ENCODE data around the gene ANGPTL3. TPM values are rescaled to one million over a fixed set of nuclear protein-coding genes. Genes with fewer than 3 reads are reported as not detected.
"Not testable (repeated sequence)": the region's sequence is repeated elsewhere in the genome, so short reads cannot be mapped to it uniquely, and the experiment has no call there.

ANGPTL3 gene, protein sequence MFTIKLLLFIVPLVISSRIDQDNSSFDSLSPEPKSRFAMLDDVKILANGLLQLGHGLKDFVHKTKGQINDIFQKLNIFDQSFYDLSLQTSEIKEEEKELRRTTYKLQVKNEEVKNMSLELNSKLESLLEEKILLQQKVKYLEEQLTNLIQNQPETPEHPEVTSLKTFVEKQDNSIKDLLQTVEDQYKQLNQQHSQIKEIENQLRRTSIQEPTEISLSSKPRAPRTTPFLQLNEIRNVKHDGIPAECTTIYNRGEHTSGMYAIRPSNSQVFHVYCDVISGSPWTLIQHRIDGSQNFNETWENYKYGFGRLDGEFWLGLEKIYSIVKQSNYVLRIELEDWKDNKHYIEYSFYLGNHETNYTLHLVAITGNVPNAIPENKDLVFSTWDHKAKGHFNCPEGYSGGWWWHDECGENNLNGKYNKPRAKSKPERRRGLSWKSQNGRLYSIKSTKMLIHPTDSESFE
- not detected for polyA plus RNA-seq (2013, experiment 1 of 2)
- polyA plus RNA-seq (2013, experiment 2 of 2) = not detected

DNA sequence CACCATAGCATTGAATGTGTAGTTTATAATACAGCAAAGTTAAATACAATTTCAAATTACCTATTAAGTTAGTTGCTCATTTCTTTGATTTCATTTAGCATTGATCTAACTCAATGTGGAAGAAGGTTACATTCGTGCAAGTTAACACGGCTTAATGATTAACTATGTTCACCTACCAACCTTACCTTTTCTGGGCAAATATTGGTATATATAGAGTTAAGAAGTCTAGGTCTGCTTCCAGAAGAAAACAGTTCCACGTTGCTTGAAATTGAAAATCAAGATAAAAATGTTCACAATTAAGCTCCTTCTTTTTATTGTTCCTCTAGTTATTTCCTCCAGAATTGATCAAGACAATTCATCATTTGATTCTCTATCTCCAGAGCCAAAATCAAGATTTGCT, at the start of gene ANGPTL3:
ANGPTL3 (plus strand) TSS at position 240 of the 400 bp plus-strand sequence; CDS start at position 287, 47 bp downstream.
- no peaks in the 10 kb centered on the region for H3K4me1 ChIP-seq (ENCODE audit: control insufficient read depth, insufficient read depth, low read length, poor library complexity, severe bottlenecking)
- H3K27ac ChIP-seq (ENCODE audit: low read depth, low read length, severe bottlenecking) = no peak within 1 kb of the TSS
- H3K36me3 ChIP-seq (ENCODE audit: control insufficient read depth, insufficient read depth, low read length) = peaks cover 3% of the 10 kb centered on the region
- H3K9me3 ChIP-seq (ENCODE audit: control insufficient read depth, low read length) = no peaks in the 10 kb centered on the region
- H3K4me3 ChIP-seq (ENCODE audit: extremely low read depth, insufficient read depth, low read length, poor library complexity, severe bottlenecking) = no peak within 1 kb of the TSS
- no CpG with 5 or more reads among the region's 3 CpGs for whole genome bisulfite sequencing, 2 experiments (ENCODE audit: insufficient coverage in 2 of 2)

- H3K4me3 ChIP-seq (ENCODE audit: extremely low read depth, insufficient read depth, low read length, poor library complexity, severe bottlenecking) = no peak overlapping the region
- peaks cover 19% of the 10 kb centered on the region for H3K36me3 ChIP-seq (ENCODE audit: control insufficient read depth, insufficient read depth, low read length)
- H3K27ac ChIP-seq (ENCODE audit: low read depth, low read length, severe bottlenecking) = no peak overlapping the region
- H3K9me3 ChIP-seq (ENCODE audit: control insufficient read depth, low read length) = no peaks in the 10 kb centered on the region
- H3K4me1 ChIP-seq (ENCODE audit: control insufficient read depth, insufficient read depth, low read length, poor library complexity, severe bottlenecking) = no peaks in the 10 kb centered on the region
- WGBS, 2 experiments (ENCODE audit: insufficient coverage in 2 of 2) = no CpG with 5 or more reads among the region's 2 CpGs
Measured at GRCh38 chr1:62561306-62561705, 36.0 kb upstream of the ANGPTL3 start.

GRCh38 chr1:62567182-62567581, 30.1 kb upstream of the ANGPTL3 start:
- H3K4me3 ChIP-seq (ENCODE audit: extremely low read depth, insufficient read depth, low read length, poor library complexity, severe bottlenecking); H3K4me1 ChIP-seq (ENCODE audit: control insufficient read depth, insufficient read depth, low read length, poor library complexity, severe bottlenecking); H3K27ac ChIP-seq (ENCODE audit: low read depth, low read length, severe bottlenecking); H3K36me3 ChIP-seq (ENCODE audit: control insufficient read depth, insufficient read depth, low read length); H3K9me3 ChIP-seq (ENCODE audit: control insufficient read depth, low read length): not testable (repeated sequence)
- no CpG with 5 or more reads among the region's 1 CpG for WGBS, 2 experiments (ENCODE audit: insufficient coverage in 2 of 2)

GRCh38 chr1:62567926-62568325, 29.4 kb upstream of the ANGPTL3 start:
- not testable (repeated sequence) for H3K4me1 ChIP-seq (ENCODE audit: control insufficient read depth, insufficient read depth, low read length, poor library complexity, severe bottlenecking); H3K9me3 ChIP-seq (ENCODE audit: control insufficient read depth, low read length); H3K27ac ChIP-seq (ENCODE audit: low read depth, low read length, severe bottlenecking); H3K4me3 ChIP-seq (ENCODE audit: extremely low read depth, insufficient read depth, low read length, poor library complexity, severe bottlenecking)
- H3K36me3 ChIP-seq (ENCODE audit: control insufficient read depth, insufficient read depth, low read length) = peaks cover 11% of the 10 kb centered on the region
- no CpG with 5 or more reads among the region's 1 CpG for WGBS, 2 experiments (ENCODE audit: insufficient coverage in 2 of 2)

DNA sequence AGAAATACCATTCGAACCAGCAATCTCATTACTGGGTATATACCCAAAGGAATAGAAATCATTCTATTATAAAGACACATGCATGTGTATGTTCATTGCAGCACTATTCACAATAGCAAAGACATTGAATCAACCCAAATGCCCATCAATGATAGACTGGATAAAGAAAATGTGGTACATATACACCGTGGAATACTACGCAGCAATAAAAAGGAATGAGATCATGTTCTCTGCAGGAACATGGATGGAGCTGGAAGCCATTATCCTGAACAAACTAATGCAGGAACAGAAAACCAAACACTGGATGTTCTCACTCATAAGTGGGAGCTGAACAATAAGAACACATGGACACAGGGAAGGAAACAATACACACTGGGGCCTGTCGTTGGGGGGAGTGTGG, 25.8 kb upstream of the ANGPTL3 start:
- H3K9me3 ChIP-seq (ENCODE audit: control insufficient read depth, low read length); H3K4me3 ChIP-seq (ENCODE audit: extremely low read depth, insufficient read depth, low read length, poor library complexity, severe bottlenecking); H3K27ac ChIP-seq (ENCODE audit: low read depth, low read length, severe bottlenecking); H3K4me1 ChIP-seq (ENCODE audit: control insufficient read depth, insufficient read depth, low read length, poor library complexity, severe bottlenecking): not testable (repeated sequence)
- 100% methylated on average over 2 of the region's 4 CpGs for WGBS, 2 experiments (ENCODE audit: insufficient coverage in 2 of 2)
- peaks cover 24% of the 10 kb centered on the region for H3K36me3 ChIP-seq (ENCODE audit: control insufficient read depth, insufficient read depth, low read length)

GRCh38 chr1:62572476-62572875, 24.8 kb upstream of the ANGPTL3 start:
- Histone ChIP-seq H3K4me3 (ENCODE audit: extremely low read depth, insufficient read depth, low read length, poor library complexity, severe bottlenecking) (no peak overlapping the region), H3K27ac (ENCODE audit: low read depth, low read length, severe bottlenecking) (no peak overlapping the region), H3K4me1 (ENCODE audit: control insufficient read depth, insufficient read depth, low read length, poor library complexity, severe bottlenecking) (no peaks in the 10 kb centered on the region), H3K36me3 (ENCODE audit: control insufficient read depth, insufficient read depth, low read length) (peaks cover 27% of the 10 kb centered on the region), H3K9me3 (ENCODE audit: control insufficient read depth, low read length) (no peaks in the 10 kb centered on the region)

DNA sequence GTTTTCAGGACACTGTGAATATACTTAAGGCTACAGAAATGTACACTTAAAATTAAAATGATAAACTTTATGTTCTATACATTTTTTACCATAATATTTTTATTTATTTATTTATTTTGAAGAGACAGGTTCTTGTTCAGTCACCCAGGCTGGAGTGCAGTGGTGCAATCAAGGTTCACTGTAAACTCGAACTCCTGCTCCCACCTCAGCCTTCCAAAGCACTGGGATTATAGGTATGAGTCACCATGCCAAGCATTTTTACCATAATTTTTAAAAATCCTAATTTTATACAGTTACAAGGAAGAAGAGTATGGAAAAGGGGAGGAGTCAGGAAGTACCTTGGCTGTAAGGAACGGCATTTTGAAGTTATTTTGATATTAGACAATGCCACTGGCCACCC, 23.6 kb upstream of the ANGPTL3 start:
- Histone ChIP-seq H3K27ac (ENCODE audit: low read depth, low read length, severe bottlenecking) (no peak overlapping the region), H3K36me3 (ENCODE audit: control insufficient read depth, insufficient read depth, low read length) (peaks cover 27% of the 10 kb centered on the region), H3K4me3 (ENCODE audit: extremely low read depth, insufficient read depth, low read length, poor library complexity, severe bottlenecking) (no peak overlapping the region), H3K9me3 (ENCODE audit: control insufficient read depth, low read length) (no peaks in the 10 kb centered on the region), H3K4me1 (ENCODE audit: control insufficient read depth, insufficient read depth, low read length, poor library complexity, severe bottlenecking) (no peaks in the 10 kb centered on the region)
- WGBS, 2 experiments (ENCODE audit: insufficient coverage in 2 of 2) = 0 to 100% methylated on average over 1 of the region's 2 CpGs

- no peak overlapping the region for H3K4me3 ChIP-seq (ENCODE audit: extremely low read depth, insufficient read depth, low read length, poor library complexity, severe bottlenecking)
- no peak overlapping the region for H3K27ac ChIP-seq (ENCODE audit: low read depth, low read length, severe bottlenecking)
- H3K36me3 ChIP-seq (ENCODE audit: control insufficient read depth, insufficient read depth, low read length) = peaks cover 6% of the 10 kb centered on the region
- WGBS, 2 experiments (ENCODE audit: insufficient coverage in 2 of 2) = no CpG with 5 or more reads among the region's 1 CpG
- no peaks in the 10 kb centered on the region for H3K9me3 ChIP-seq (ENCODE audit: control insufficient read depth, low read length)
- no peaks in the 10 kb centered on the region for H3K4me1 ChIP-seq (ENCODE audit: control insufficient read depth, insufficient read depth, low read length, poor library complexity, severe bottlenecking)
Measured at GRCh38 chr1:62585469-62586155, 11.7 kb upstream of the ANGPTL3 start.

- Histone ChIP-seq H3K4me3 (ENCODE audit: extremely low read depth, insufficient read depth, low read length, poor library complexity, severe bottlenecking) (no peak overlapping the region), H3K36me3 (ENCODE audit: control insufficient read depth, insufficient read depth, low read length) (peaks cover 6% of the 10 kb centered on the region), H3K4me1 (ENCODE audit: control insufficient read depth, insufficient read depth, low read length, poor library complexity, severe bottlenecking) (no peaks in the 10 kb centered on the region), H3K27ac (ENCODE audit: low read depth, low read length, severe bottlenecking) (no peak overlapping the region), H3K9me3 (ENCODE audit: control insufficient read depth, low read length) (no peaks in the 10 kb centered on the region)
Measured at GRCh38 chr1:62588000-62588399, 9.3 kb upstream of the ANGPTL3 start.

DNA sequence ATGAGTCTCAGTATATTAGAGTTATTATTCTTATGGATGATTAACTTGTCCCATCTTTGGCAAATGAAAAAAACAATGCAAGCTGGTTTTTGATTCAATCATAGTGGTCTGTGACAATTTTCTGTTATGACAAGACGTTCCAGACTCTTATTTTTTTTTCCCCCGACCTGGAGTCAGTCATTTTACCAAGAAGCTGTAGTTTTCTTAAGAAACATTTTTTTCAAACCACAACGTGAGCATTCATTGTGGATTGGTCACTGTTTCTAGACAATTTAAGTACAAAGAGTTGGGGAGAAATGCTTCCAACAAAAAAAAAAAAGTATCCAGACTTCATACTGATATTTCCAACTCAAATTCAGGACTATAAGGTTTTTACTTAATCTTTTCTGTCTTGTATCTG, 8.0 kb upstream of the ANGPTL3 start:
- no peak overlapping the region for H3K27ac ChIP-seq (ENCODE audit: low read depth, low read length, severe bottlenecking)
- H3K4me1 ChIP-seq (ENCODE audit: control insufficient read depth, insufficient read depth, low read length, poor library complexity, severe bottlenecking) = no peaks in the 10 kb centered on the region
- peaks cover 9% of the 10 kb centered on the region for H3K36me3 ChIP-seq (ENCODE audit: control insufficient read depth, insufficient read depth, low read length)
- no peak overlapping the region for H3K4me3 ChIP-seq (ENCODE audit: extremely low read depth, insufficient read depth, low read length, poor library complexity, severe bottlenecking)
- no peaks in the 10 kb centered on the region for H3K9me3 ChIP-seq (ENCODE audit: control insufficient read depth, low read length)
- WGBS, 2 experiments (ENCODE audit: insufficient coverage in 2 of 2) = 83 to 100% methylated on average over 1 to 2 of the region's 3 CpGs

Data from mesodermal cell (in vitro differentiated cells).